NCI-H2107 treated with DMSO at 0.1 percent for 48 hours (cell line): ENCODE measurements around the gene NYNRIN.
A peak's percentile ranks its signal among the peaks of the same experiment; 100 is the strongest.

Source experiments
- DNase-seq: peaks from one replicate; lab custom pipeline; 2025; ENCODE audit not compliant: unreplicated experiment; lab: John Stamatoyannopoulos, UW

Gene NYNRIN

GRCh38 chr14:24390701-24391468, 7.9 kb upstream of the NYNRIN start:
- DNase-seq, result no peak

GRCh38 chr14:24392325-24393091, 6.3 kb upstream of the NYNRIN start:
- peak; percentile 58 for DNase-seq

GRCh38 chr14:24394275-24394674, 4.5 kb upstream of the NYNRIN start:
- no peak for DNase-seq

- DNase-seq, result no peak
Measured at GRCh38 chr14:24395609-24396582, 2.9 kb upstream of the NYNRIN start.

GRCh38 chr14:24397639-24398292, 1.0 kb upstream of the NYNRIN start:
- no peak for DNase-seq

- DNase-seq, result no peak
Measured at GRCh38 chr14:24398293-24398652, 530 bp upstream of the NYNRIN start.

- DNase-seq, result no peak
Measured at GRCh38 chr14:24399447-24399822, 632 bp downstream of the NYNRIN start.

GRCh38 chr14:24399999-24400718, 1.4 kb downstream of the NYNRIN start:
- no peak for DNase-seq

- DNase-seq, result no peak
Measured at GRCh38 chr14:24401810-24402702, 3.3 kb downstream of the NYNRIN start.

GRCh38 chr14:24403294-24403998, 4.6 kb downstream of the NYNRIN start:
- DNase-seq, result no peak

- no peak for DNase-seq
Measured at GRCh38 chr14:24404814-24405213, 6.0 kb downstream of the NYNRIN start.

GRCh38 chr14:24406416-24406815, 7.6 kb downstream of the NYNRIN start:
- no peak for DNase-seq

- DNase-seq, result no peak
Measured at GRCh38 chr14:24407608-24408325, 9.0 kb downstream of the NYNRIN start.

- DNase-seq, result no peak
Measured at GRCh38 chr14:24408764-24409163, 10.0 kb downstream of the NYNRIN start.

GRCh38 chr14:24409192-24409591, 10.4 kb downstream of the NYNRIN start:
- DNase-seq, result no peak

GRCh38 chr14:24409956-24410355, 11.2 kb downstream of the NYNRIN start:
- no peak for DNase-seq

- peak; percentile 32 for DNase-seq
Measured at GRCh38 chr14:24411443-24412389, 12.9 kb downstream of the NYNRIN start.
